ENCODE results near the gene ELSPBP1.

ELSPBP1 gene

GRCh38 chr19:48004236-48004635 is 9.8 kb downstream of the ELSPBP1 start:
- TF ChIP-seq CTCF (IDR thresholded peaks at IDR 0.05) = no peak
- Histone ChIP-seq H2AFZ (no peak overlapping the region), H3K27me3 (ENCODE audit: control insufficient read depth, insufficient read depth, low read length) (no peaks in the 10 kb centered on the region), H3K4me1 (no peaks in the 10 kb centered on the region), H3K9me3 (ENCODE audit: control insufficient read depth, low read length) (no peaks in the 10 kb centered on the region), H3K79me2 (no peaks in the 10 kb centered on the region), H3K27ac (no peak overlapping the region), H3K9ac (no peak overlapping the region), H3K4me3 (ENCODE audit: low read depth, low read length) (no peak overlapping the region), H3K4me2 (ENCODE audit: low read length) (no peak overlapping the region), H3K36me3 (ENCODE audit: control insufficient read depth, insufficient read depth, low read length) (no peaks in the 10 kb centered on the region)

- H3K4me2 ChIP-seq (ENCODE audit: low read length) = no peak overlapping the region
- no peaks in the 10 kb centered on the region for H3K79me2 ChIP-seq
- no peak overlapping the region for H3K9ac ChIP-seq
- H3K27ac ChIP-seq = no peak overlapping the region
- H3K4me1 ChIP-seq = no peaks in the 10 kb centered on the region
- no peaks in the 10 kb centered on the region for H3K9me3 ChIP-seq (ENCODE audit: control insufficient read depth, low read length)
- no peaks in the 10 kb centered on the region for H3K36me3 ChIP-seq (ENCODE audit: control insufficient read depth, insufficient read depth, low read length)
- H3K27me3 ChIP-seq (ENCODE audit: control insufficient read depth, insufficient read depth, low read length) = no peaks in the 10 kb centered on the region
- no peak overlapping the region for H3K4me3 ChIP-seq (ENCODE audit: low read depth, low read length)
- H2AFZ ChIP-seq = no peak overlapping the region
- no peak for TF ChIP-seq CTCF (IDR thresholded peaks at IDR 0.05)
Measured at GRCh38 chr19:48006762-48007161, 12.3 kb downstream of the ELSPBP1 start.

GRCh38 chr19:48010932-48011758 is 16.7 kb downstream of the ELSPBP1 start:
- Histone ChIP-seq H3K4me1 (no peaks in the 10 kb centered on the region), H3K79me2 (no peaks in the 10 kb centered on the region), H3K27me3 (ENCODE audit: control insufficient read depth, insufficient read depth, low read length) (no peaks in the 10 kb centered on the region), H3K9me3 (ENCODE audit: control insufficient read depth, low read length) (no peaks in the 10 kb centered on the region), H3K27ac (no peak overlapping the region), H3K9ac (no peak overlapping the region), H2AFZ (no peak overlapping the region), H3K4me3 (ENCODE audit: low read depth, low read length) (no peak overlapping the region), H3K36me3 (ENCODE audit: control insufficient read depth, insufficient read depth, low read length) (no peaks in the 10 kb centered on the region), H3K4me2 (ENCODE audit: low read length) (no peak overlapping the region)
- no peak for TF ChIP-seq CTCF (IDR thresholded peaks at IDR 0.05)

GRCh38 chr19:48020686-48021085 is 26.3 kb downstream of the ELSPBP1 start:
- Histone ChIP-seq H3K4me3 (ENCODE audit: low read depth, low read length) (no peak overlapping the region), H3K27me3 (ENCODE audit: control insufficient read depth, insufficient read depth, low read length) (no peaks in the 10 kb centered on the region), H3K36me3 (ENCODE audit: control insufficient read depth, insufficient read depth, low read length) (no peaks in the 10 kb centered on the region), H3K9ac (no peak overlapping the region), H3K79me2 (no peaks in the 10 kb centered on the region), H3K4me2 (ENCODE audit: low read length) (no peak overlapping the region), H3K4me1 (peaks cover 5% of the 10 kb centered on the region), H3K27ac (no peak overlapping the region), H3K9me3 (ENCODE audit: control insufficient read depth, low read length) (no peaks in the 10 kb centered on the region), H2AFZ (no peak overlapping the region)
- TF ChIP-seq CTCF (IDR thresholded peaks at IDR 0.05) = no peak

GRCh38 chr19:48023011-48023410 is 28.6 kb downstream of the ELSPBP1 start:
- peaks cover 5% of the 10 kb centered on the region for H3K4me1 ChIP-seq
- no peak overlapping the region for H3K27ac ChIP-seq
- H2AFZ ChIP-seq = no peak overlapping the region
- H3K27me3 ChIP-seq (ENCODE audit: control insufficient read depth, insufficient read depth, low read length) = no peaks in the 10 kb centered on the region
- no peak overlapping the region for H3K4me2 ChIP-seq (ENCODE audit: low read length)
- no peaks in the 10 kb centered on the region for H3K9me3 ChIP-seq (ENCODE audit: control insufficient read depth, low read length)
- TF ChIP-seq CTCF (IDR thresholded peaks at IDR 0.05) = no peak
- no peaks in the 10 kb centered on the region for H3K36me3 ChIP-seq (ENCODE audit: control insufficient read depth, insufficient read depth, low read length)
- H3K4me3 ChIP-seq (ENCODE audit: low read depth, low read length) = no peak overlapping the region
- no peaks in the 10 kb centered on the region for H3K79me2 ChIP-seq
- no peak overlapping the region for H3K9ac ChIP-seq
